ENCODE measurements around the gene HPD. TPM values are rescaled to one million over a fixed set of nuclear protein-coding genes. Genes with fewer than 3 reads are reported as not detected.

HPD gene
- total RNA-seq, 1 experiment from 2014 or later: 0.39 TPM

GRCh38 chr12:121793838-121794533 is 64.7 kb downstream of the HPD start:
- ATAC-seq (peak; percentile 60), DNase-seq (ENCODE audit: low spot score) (peak; percentile 95)
- Mint-ChIP-seq H3K36me3 (peaks cover 10% of the 10 kb centered on the region), H3K9me3 (no peaks in the 10 kb centered on the region), H3K4me3 (peak overlapping the region; percentile 71), H3K4me1 (peaks cover 49% of the 10 kb centered on the region), H3K27me3 (ENCODE audit: low read depth) (no peaks in the 10 kb centered on the region; the same call in 1 of the 2 replicates), H3K27ac (peak overlapping the region; percentile 90)
- ChIA-PET POLR2A (interaction anchor here (0.6 to 11.7 kb wide), 9 partner anchors 9 to 359 kb away, joined by 3 to 161 read pairs (median 6); partner anchors contain the start of genes PSMD9, SETD1B and TMEM120B), CTCF (interaction anchor here (0.6 to 12.5 kb wide), 87 partner anchors 13 to 1737 kb away, joined by 3 to 532 read pairs (median 5); partner anchors contain the start of genes B3GNT4, BCL7A, CFAP251 and HPD)
- peak; percentile 96 for TF ChIP-seq RELA (CRISPR knock-in tag; IDR thresholded peaks at IDR 0.05; ENCODE audit: borderline replicate concordance)
- no peak for TF ChIP-seq ZNF532 (CRISPR knock-in tag; IDR thresholded peaks at IDR 0.05; ENCODE audit: borderline replicate concordance)
- TF ChIP-seq SOX15 (CRISPR knock-in tag; IDR thresholded peaks at IDR 0.05): no peak
- TF ChIP-seq STAT6 (CRISPR knock-in tag; conservative IDR thresholded peaks at IDR 0.05; ENCODE audit: low read depth): no peak
- peak; percentile 61; the same call in 1 of the 2 replicates for TF ChIP-seq IRF1 (CRISPR knock-in tag; IDR thresholded peaks at IDR 0.05)
- peak; percentile 83; the same call in 1 of the 2 replicates for TF ChIP-seq MYBL2 (CRISPR knock-in tag; IDR thresholded peaks at IDR 0.05)
- TF ChIP-seq RORB (CRISPR knock-in tag; IDR thresholded peaks at IDR 0.05): no peak
- no peak; the same call in 1 of the 2 replicates for TF ChIP-seq ZNF671 (CRISPR knock-in tag; IDR thresholded peaks at IDR 0.05)
- no peak for TF ChIP-seq OVOL2 (CRISPR knock-in tag; IDR thresholded peaks at IDR 0.05; ENCODE audit: borderline replicate concordance)
- no peak for TF ChIP-seq ZNF138 (CRISPR knock-in tag; conservative IDR thresholded peaks at IDR 0.05)
- TF ChIP-seq TCF7 (CRISPR knock-in tag; IDR thresholded peaks at IDR 0.05; ENCODE audit: low read depth): peak; percentile 89; the same call in 1 of the 2 replicates
- TF ChIP-seq MAX (CRISPR knock-in tag; IDR thresholded peaks at IDR 0.05): peak; percentile 95
- no peak for TF ChIP-seq ZNF317 (CRISPR knock-in tag; IDR thresholded peaks at IDR 0.05; ENCODE audit: borderline replicate concordance, low read depth)
- peak; percentile 79 for TF ChIP-seq NFATC4 (CRISPR knock-in tag; IDR thresholded peaks at IDR 0.05)
- TF ChIP-seq TEAD1 (CRISPR knock-in tag; IDR thresholded peaks at IDR 0.05): peak; percentile 12; the same call in 1 of the 2 replicates
- no peak for TF ChIP-seq ZNF512 (CRISPR knock-in tag; IDR thresholded peaks at IDR 0.05; ENCODE audit: borderline replicate concordance)
- peak; percentile 65; the same call in 1 of the 2 replicates for TF ChIP-seq GTF2I (CRISPR knock-in tag; conservative IDR thresholded peaks at IDR 0.05)
- 0 out of 2 replicates have a peak, but pooled peaks have one; percentile 71 for TF ChIP-seq KAT7 (CRISPR knock-in tag; IDR thresholded peaks at IDR 0.05; ENCODE audit: borderline replicate concordance)
- TF ChIP-seq FOXJ3 (CRISPR knock-in tag; IDR thresholded peaks at IDR 0.05; ENCODE audit: borderline replicate concordance): no peak
- peak; percentile 100 for TF ChIP-seq HMGXB4 (CRISPR knock-in tag; IDR thresholded peaks at IDR 0.05)
- TF ChIP-seq AR (CRISPR knock-in tag; IDR thresholded peaks at IDR 0.05): no peak
